NCI-H1417 treated with DMSO at 0.1 percent for 48 hours (cell line): Measurements from ENCODE around the gene TMEM132D.
A peak's percentile ranks its signal among the peaks of the same experiment; 100 is the strongest.
"Not testable (repeated sequence)": the region's sequence is repeated elsewhere in the genome, so short reads cannot be mapped to it uniquely, and the experiment has no call there.

Experiments
- DNase-seq: peaks from one replicate; lab custom pipeline; 2025; lab: John Stamatoyannopoulos, UW

Gene TMEM132D

GRCh38 chr12:129064209-129064855 is 839.5 kb downstream of the TMEM132D start:
- no peak for DNase-seq

GRCh38 chr12:129063600-129063999 is 840.2 kb downstream of the TMEM132D start:
- no peak for DNase-seq

GRCh38 chr12:129053232-129053631 is 850.6 kb downstream of the TMEM132D start:
- no peak for DNase-seq

GRCh38 chr12:129052373-129052772 is 851.5 kb downstream of the TMEM132D start:
- no peak for DNase-seq

GRCh38 chr12:129049917-129050316 is 853.9 kb downstream of the TMEM132D start:
- no peak for DNase-seq

- not testable (repeated sequence) for DNase-seq
Observed at GRCh38 chr12:129043334-129043733, 860.5 kb downstream of the TMEM132D start.

- no peak for DNase-seq
Observed at GRCh38 chr12:129036135-129036534, 867.7 kb downstream of the TMEM132D start.

- DNase-seq: no peak
Observed at GRCh38 chr12:129034558-129035289, 869.1 kb downstream of the TMEM132D start.

GRCh38 chr12:129028844-129029243 is 875.0 kb downstream of the TMEM132D start:
- peak; percentile 13 for DNase-seq

GRCh38 chr12:129025055-129025454 is 878.8 kb downstream of the TMEM132D start:
- DNase-seq: no peak
